Activated T-helper 1 cell treated with anti-CD3 and anti-CD28 coated beads, Interleukin-2, amount 50 U/mL, for 16 hours (primary cell): ENCODE data around the gene ARPC5L.
"Not testable (repeated sequence)": the region's sequence is repeated elsewhere in the genome, so short reads cannot be mapped to it uniquely, and the experiment has no call there.

Experiments
- DNase-seq, 2 donors: peaks; one replicate each; pipeline ENCODE4 v3.0.0-alpha.2; 2020; ENCODE audit warnings: low read depth in 1 of 2, low spot score in 1 of 2

The ARPC5L gene

GRCh38 chr9:124861342-124862229, at the start of gene ARPC5L, which contains the start of gene RPL35:
Gene ARPC5L (plus strand): TSS chr9:124862130. CDS start chr9:124869291, 7,161 bp downstream.
Gene RPL35 (minus strand): TSS chr9:124861957. CDS start chr9:124861912, 45 bp downstream.
- peak; percentile 89 to 94 for DNase-seq

DNA sequence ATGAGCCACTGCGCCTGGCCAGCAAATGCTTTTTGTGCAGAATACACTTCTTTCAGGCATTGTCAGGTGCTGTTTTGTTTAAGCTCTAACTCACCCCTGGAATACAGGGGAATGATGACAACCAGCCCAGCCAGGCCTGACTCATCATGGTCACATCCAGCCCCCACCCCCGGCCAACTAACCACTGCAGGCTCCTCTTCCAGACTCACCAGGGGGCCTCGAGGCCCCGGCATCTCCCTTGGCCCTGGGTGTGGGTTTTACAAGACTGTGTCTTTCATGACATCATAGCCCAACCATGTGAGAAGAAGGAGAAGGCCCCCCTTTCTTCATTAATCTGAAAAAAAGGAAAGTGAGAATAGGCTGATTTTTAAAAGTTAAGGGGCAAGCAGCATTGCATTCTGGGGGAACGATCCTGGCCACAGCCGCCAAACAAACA, 49.5 kb upstream of the ARPC5L start:
- DNase-seq, result no peak

DNA sequence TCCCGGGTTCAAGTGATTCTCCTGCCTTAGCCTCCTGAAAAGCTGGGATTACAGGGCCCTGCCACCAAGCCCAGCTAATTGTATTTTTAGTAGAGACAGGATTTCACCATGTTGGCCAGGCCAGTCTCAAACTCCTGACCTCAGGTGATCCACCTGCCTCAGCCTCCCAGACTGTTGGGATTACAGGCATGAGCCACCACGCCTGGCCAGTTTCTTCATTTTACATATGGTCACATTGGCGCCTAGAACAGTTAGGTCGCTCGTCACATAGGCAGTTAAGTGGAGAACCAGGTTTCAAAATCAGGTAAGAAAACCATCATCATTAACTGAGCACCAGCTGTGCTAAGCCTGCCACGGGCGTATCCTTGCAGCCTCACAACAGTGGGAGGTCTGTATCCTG, 48.9 kb upstream of the ARPC5L start:
- no peak for DNase-seq

DNA sequence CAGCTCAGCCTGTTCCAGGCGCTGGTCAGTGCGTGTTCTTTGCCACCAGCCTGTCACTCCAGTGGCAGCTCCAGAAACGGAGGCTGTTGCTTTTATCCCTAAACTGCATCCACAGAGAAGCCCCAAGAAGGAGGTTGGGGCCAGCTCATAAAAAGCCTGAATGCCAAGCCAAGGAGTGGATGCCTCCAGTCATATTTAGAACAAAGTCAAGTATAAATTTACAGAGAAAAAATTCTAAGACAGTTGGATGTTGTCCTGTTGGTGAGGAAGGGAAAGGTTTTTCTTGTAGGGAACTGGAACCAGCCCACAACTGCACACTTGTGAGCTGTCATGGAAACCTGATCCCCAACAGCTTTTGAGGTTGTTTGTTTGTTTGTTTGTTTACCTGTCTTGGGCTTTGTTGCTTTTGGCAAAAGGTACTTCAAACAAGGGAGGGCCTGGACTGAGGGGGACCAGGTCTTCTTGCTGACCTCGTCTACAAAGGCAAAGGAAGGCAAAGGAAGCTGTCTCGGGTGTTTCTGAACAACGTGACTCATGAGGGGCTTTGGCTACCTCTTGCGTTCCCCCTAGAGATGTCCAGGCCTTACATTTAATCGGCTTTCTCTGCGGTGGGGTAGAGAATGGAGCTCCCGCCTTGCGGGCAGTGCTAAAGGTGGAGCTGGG, 48.3 kb upstream of the ARPC5L start:
- no peak for DNase-seq

- DNase-seq, result no peak
Observed at GRCh38 chr9:124814164-124814535, 47.8 kb upstream of the ARPC5L start.

DNA sequence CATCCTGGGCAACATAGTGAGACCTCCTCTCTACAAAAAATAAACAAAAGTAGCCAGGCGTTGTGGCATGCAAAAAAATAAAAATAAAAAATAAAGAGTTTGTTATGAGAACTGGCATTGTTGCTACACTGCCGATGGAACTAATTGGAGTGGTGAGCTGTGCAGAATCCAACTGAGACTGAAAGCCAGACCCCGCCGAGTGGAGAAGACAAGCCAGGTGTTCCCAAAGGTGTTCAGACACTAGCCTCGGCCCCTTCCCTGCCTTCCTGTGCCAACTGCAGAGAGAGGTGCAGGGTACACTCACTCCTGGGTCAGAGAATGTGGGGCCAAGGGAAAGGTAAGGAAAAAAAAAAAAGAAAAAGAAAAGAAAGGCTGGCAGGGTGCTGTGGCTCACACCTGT, 46.3 kb upstream of the ARPC5L start:
- no peak for DNase-seq

- no peak for DNase-seq
Observed at GRCh38 chr9:124818431-124819281, 43.3 kb upstream of the ARPC5L start.

- no peak for DNase-seq
Observed at GRCh38 chr9:124820698-124821623, 41.0 kb upstream of the ARPC5L start.

DNA sequence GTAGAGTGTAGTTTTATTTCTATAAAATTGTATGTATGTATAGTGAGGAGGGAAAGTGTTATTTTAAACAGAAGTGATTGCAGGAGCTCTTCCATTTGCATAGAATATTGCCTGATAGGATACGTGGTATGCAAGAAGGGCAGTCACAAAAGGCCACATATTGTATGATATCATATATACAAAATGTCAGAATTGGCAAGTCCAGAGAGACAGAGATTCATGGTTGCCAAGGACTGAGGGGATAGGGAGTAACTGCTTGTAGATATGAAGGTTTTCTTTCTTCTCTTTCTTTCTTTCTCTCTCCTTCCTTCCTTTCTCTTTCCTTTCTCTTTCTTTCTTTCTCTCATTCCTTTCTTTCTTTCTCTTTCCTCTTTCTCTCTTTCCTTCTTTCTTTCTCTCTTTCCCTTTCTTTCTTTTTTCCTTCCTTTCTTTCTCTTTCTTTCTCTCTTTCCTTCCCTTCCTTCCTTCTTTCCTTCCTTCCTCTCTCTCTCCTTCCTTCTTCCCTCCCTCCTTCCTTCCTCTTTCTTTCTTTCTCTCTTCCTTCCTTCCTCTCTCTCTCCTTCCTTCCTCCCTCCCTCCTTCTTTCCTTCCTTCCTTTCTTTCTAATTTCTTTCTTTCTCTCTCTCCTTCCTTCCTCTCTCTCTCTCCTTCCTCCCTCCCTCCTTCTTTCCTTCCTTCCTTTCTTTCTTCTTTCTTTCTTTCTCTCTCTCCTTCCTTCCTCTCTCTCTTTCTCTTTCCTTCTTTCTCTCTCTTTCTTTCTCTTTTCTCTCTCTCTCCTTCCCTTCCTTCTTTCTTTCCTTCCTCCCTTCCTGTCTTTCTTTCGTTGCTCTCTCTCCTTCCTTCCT, 33.2 kb upstream of the ARPC5L start:
- DNase-seq, result no peak

DNA sequence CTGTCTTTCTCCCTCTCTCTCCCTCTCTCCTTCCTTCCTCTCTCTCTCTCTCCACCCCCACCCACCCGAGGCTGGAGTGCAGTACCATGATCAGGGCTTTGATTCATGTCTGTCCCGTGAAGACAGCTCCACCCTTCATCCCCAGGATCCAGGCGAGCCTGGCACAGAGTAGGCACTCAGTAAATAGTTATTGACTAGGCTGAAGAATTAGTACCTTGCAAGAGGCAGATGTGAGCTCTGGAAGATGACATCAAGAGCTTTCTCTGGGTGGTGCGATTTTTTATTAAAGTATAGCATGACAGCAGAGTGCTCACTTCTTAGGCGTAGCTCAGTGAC, 32.6 kb upstream of the ARPC5L start:
- DNase-seq, result no peak

- DNase-seq, result no peak
Observed at GRCh38 chr9:124830593-124830992, 31.3 kb upstream of the ARPC5L start.

- DNase-seq, result no peak
Observed at GRCh38 chr9:124831642-124832364, 30.1 kb upstream of the ARPC5L start.

DNA sequence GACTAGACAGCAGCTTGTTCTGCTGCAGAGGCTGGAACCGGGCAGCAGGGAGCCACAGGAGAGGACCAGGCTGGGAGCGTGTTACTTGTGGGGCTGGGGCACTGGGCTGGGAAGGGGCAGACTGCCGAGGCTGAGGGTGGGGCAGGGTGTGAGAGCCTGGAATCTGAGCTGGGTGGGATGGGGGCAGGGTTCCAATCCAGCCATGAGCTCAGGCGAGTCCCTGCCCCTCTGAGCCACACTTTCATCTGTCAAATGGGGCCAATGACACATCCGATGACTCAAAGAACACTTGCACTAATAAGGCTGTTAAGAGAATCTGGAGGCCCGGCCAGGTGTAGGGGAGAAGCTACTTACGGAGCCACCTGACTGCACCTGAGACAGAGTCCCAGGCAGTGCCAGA, 27.3 kb upstream of the ARPC5L start:
- DNase-seq, result no peak

DNA sequence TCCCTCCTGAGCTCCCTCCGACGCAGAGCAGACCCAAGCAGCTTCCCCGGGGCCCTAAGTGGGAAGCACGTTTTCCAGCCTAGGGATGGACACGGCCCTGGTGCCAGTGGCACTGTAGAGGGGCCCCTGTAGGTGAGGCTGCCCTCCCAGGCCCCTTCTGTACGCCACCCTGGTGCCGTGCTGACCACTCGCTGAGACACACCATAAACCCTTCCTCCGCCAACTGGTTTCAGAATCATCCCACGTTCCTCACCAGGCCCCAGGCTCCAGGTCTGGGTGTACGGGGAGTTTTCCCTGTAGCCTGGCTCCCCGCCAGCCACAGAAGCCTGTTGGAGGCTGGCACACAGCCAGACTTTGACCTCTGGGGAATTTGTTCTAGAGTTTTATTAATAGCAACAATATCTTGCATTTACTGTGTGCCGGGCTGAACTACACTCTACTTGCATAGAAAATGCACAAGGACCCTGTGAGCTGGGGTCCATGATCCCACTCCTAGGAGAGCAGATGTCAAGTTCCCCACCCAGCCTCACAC, 26.8 kb upstream of the ARPC5L start:
- DNase-seq, result no peak

DNA sequence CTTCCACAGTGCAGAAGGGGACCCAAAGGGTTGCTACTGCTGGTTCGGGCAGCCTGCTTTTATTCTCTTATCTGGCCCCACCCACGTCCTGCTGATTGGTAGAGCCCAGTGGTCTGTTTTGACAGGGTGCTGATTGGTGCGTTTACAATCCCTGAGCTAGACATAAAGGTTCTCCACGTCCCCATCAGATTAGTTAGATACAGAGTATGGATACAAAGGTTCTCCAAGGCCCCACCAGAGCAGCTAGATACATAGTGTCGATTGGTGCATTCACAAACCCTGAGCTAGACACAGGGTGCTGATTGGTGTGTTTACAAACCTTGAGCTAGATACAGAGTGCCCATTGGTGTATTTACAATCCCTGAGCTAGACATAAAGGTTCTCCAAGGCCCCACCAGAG, 23.8 kb upstream of the ARPC5L start:
- not testable (repeated sequence) for DNase-seq

DNA sequence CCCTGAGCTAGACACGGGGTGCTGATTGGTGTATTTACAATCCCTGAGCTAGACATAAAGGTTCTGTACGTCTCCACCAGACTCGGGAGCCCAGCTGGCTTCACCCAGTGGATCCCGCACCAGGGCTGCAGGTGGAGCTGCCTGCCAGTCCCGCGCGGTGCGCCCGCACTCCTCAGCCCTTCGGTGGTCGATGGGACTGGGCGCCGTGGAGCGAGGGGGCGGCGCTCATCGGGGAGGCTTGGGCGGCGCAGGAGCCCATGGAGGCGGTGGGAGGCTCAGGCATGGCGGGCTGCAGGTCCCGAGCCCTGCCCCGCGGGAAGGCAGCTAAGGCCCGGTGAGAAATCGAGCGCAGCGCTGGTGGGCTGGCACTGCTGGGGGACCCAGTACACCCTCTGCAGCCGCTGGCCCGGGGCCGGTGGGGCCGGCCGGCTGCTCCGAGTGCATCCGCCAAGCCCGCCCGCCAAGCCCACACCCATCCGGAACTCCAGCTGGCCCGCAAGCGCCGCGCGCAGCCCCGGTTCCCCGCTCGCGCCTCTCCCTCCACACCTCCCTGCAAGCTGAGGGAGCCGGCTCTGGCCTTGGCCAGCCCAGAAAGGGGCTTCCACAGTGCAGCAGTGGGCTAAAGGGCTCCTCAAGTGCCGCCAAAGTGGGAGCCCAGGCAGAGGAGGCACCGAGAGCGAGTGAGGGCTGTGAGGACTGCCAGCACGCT, 23.2 kb upstream of the ARPC5L start:
- DNase-seq, result not testable (repeated sequence)

GRCh38 chr9:124839612-124840299, 22.2 kb upstream of the ARPC5L start:
- DNase-seq, result no peak
